Mammary epithelial cell (primary cell): ENCODE measurements around the gene NOSTRIN.

Source experiments
- EZH2 ChIP-seq: IDR thresholded peaks from 2 replicates; pipeline ENCODE4 v1.6.1; 2012; ENCODE audit warnings: low read length, inconsistent platforms, borderline replicate concordance
- TF ChIP-seq, protein P1 (sequence below), 2 donors: IDR thresholded peaks in 1 of 2; conservative IDR thresholded peaks in 1 of 2; 2 replicates each; pipeline ENCODE4 v1.5.1; 2011 to 2012; ENCODE audit warnings: inconsistent platforms in 2 of 2, low read length in 2 of 2, mild to moderate bottlenecking in 2 of 2, control low read depth in 1 of 2, low read depth in 1 of 2; ENCODE audit not compliant: insufficient read depth in 1 of 2; ENCODE audit errors: extremely low read depth in 1 of 2

DNA sequence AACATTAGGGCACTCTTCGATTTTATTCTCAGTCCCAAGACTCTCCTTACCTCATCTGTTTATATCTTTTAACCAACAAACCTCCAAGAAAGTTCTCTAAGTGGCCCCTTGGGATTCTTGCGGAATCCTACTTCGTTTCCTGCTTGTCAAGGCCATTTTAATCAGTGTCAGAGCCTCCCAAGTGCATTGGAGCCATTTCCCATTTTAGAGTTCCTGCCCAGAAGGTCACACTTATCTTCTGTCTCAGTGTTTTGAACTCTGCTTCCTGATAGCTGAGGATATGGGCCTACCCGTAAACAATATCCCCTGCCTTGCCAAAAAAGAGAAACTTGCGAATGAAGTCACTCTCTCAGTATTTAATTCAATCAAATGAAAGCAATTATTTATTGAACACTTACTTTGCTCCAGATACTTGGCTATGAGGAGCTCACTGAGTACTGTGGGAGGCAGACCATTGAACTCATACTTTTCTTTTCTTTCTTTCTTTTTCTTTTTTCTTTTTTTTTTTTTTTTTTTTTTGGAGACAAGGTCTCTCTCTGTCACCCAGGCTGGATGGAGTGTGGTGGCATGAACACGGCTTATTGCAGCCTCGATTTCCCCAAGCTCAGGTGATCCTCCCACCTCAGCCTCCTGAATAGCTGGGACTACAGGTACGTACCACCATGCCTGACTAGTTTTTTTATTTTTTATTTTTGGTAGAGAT lies 5.7 kb upstream of the NOSTRIN start:
- TF ChIP-seq, protein P1, sequence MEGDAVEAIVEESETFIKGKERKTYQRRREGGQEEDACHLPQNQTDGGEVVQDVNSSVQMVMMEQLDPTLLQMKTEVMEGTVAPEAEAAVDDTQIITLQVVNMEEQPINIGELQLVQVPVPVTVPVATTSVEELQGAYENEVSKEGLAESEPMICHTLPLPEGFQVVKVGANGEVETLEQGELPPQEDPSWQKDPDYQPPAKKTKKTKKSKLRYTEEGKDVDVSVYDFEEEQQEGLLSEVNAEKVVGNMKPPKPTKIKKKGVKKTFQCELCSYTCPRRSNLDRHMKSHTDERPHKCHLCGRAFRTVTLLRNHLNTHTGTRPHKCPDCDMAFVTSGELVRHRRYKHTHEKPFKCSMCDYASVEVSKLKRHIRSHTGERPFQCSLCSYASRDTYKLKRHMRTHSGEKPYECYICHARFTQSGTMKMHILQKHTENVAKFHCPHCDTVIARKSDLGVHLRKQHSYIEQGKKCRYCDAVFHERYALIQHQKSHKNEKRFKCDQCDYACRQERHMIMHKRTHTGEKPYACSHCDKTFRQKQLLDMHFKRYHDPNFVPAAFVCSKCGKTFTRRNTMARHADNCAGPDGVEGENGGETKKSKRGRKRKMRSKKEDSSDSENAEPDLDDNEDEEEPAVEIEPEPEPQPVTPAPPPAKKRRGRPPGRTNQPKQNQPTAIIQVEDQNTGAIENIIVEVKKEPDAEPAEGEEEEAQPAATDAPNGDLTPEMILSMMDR (conservative IDR thresholded peaks at IDR 0.05 in 1 of 2, IDR thresholded peaks at IDR 0.05 in 1 of 2; ENCODE audit: extremely low read depth in 1 of 2, insufficient read depth in 1 of 2, low read depth in 1 of 2, low read length in 2 of 2) = no peak
- no peak for TF ChIP-seq EZH2
